Measurements from ENCODE around the gene PTPRT. TPM values are rescaled to one million over a fixed set of nuclear protein-coding genes. Genes with fewer than 3 reads are reported as not detected.

Gene PTPRT
- total and polyA plus RNA-seq, 10 of the 15 experiments (the other 5 are each of a cell fraction or from before 2014, with no cell fraction given) = not detected

DNA sequence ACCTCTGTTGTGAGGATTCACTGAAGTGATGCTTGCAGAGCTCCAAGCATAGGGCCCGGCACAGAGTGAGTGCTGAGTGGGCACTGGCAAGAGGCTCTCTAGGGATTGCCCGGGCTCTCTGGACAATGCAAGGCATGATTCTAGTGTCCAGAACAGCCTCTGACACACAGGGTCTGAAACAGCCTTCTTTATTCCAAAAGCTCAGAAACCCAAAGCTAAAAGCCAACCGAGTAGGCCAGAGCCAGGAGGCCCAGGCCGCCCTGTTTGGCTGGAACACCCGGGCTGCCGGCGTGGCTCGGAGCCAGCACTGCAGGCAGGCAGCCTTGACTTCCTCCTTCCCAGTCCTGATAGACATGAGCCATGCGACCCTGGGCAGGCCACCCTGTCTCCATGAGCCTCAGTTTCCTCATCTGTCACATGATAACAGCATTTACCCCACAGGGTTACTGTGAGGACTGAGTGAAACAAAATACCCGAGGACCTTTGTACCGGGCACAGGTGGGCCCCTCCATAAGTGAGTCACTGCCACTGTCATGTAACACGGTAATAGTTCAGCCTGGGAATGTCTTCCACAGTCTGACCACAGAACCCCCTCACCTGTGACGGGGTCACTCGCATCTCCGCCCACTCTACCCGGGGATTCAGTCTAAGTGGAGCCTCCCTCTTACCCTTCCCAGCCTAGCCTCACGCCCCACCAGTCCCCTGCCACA lies 51.5 kb downstream of the PTPRT start:
- FAIRE-seq = no peak
- TF ChIP-seq, protein P1, sequence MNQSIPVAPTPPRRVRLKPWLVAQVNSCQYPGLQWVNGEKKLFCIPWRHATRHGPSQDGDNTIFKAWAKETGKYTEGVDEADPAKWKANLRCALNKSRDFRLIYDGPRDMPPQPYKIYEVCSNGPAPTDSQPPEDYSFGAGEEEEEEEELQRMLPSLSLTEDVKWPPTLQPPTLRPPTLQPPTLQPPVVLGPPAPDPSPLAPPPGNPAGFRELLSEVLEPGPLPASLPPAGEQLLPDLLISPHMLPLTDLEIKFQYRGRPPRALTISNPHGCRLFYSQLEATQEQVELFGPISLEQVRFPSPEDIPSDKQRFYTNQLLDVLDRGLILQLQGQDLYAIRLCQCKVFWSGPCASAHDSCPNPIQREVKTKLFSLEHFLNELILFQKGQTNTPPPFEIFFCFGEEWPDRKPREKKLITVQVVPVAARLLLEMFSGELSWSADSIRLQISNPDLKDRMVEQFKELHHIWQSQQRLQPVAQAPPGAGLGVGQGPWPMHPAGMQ (IDR thresholded peaks at IDR 0.05; ENCODE audit: borderline replicate concordance) = no peak
- no peak for TF ChIP-seq HDAC2 (IDR thresholded peaks at IDR 0.05)
- H3K36me3 ChIP-seq (ENCODE audit: control insufficient read depth in 2 of 2, insufficient read depth in 2 of 2, low read length in 1 of 2) = no peaks in the 10 kb centered on the region
- H3K27me3 ChIP-seq (replicated peaks in 1 of 2; ENCODE audit: control insufficient read depth in 2 of 2, insufficient read depth in 2 of 2, low read length in 1 of 2) = no peaks in the 10 kb centered on the region
- SMC1A ChIA-PET (ENCODE audit: uncharacterized antibody, unreplicated experiment) = no interaction called here
- POLR2A ChIA-PET = no interaction called here
- H3K4me2 ChIP-seq (ENCODE audit: control insufficient read depth, insufficient read depth) = no peak overlapping the region
- no peak for DNase-seq (ENCODE audit: low read depth, low spot score)
- H4K20me1 ChIP-seq (ENCODE audit: control insufficient read depth, insufficient read depth) = no peaks in the 10 kb centered on the region
- no peak overlapping the region for H3K4me3 ChIP-seq
- no peak overlapping the region for H3K9ac ChIP-seq (ENCODE audit: control insufficient read depth, insufficient read depth, low read length)
- intact Hi-C loops (cut with micrococcal nuclease; ENCODE audit: unreplicated experiment) (no loop called here), in situ Hi-C loops (cut with MboI) (no loop called here)
- no peaks in the 10 kb centered on the region for H3K4me1 ChIP-seq (ENCODE audit: control insufficient read depth, insufficient read depth, low read length)
- BruUV-seq (replicated peaks) = no TSS peak
- 50% methylated on average over 17 of the region's 17 CpGs for WGBS (ENCODE audit: insufficient coverage, insufficient replicate concordance, low lambda C conversion rate, missing lambda C conversion rate)
- no peak overlapping the region for H2AFZ ChIP-seq (ENCODE audit: control insufficient read depth, low read depth, low read length)
- CTCF ChIA-PET = no interaction called here
- no peak for ATAC-seq
- no peaks in the 10 kb centered on the region for H3K79me2 ChIP-seq (ENCODE audit: control insufficient read depth, insufficient read depth, low read length)
- RAD21 ChIA-PET (ENCODE audit: unreplicated experiment) = no interaction called here
- H3K27ac ChIP-seq (ENCODE audit: control insufficient read depth, insufficient read depth) = no peak overlapping the region
- H3K9me3 ChIP-seq (replicated peaks; ENCODE audit: control insufficient read depth, insufficient read depth, low read length) = no peaks in the 10 kb centered on the region

DNA sequence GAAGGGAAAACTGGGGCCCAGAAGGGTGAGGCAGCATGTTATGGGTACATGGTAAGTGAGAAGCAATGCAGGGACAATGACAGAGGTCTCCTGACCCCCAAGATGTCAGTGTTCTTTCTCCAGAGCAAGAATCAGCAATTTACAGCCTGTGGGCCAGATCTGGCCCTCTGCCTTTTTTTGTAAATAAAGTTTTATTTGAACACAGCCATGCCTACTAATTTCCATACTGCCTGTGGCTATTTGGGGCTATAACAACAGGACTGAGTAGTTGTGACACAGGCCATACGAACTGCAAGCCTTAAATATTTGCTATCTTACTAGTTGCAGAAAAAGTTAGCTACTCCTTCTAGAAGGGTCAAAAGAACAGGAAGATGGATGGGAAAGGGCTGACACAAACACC lies 52.5 kb downstream of the PTPRT start:
- SMC1A ChIA-PET (ENCODE audit: uncharacterized antibody, unreplicated experiment) = no interaction called here
- no peaks in the 10 kb centered on the region for H3K4me1 ChIP-seq (ENCODE audit: control insufficient read depth, insufficient read depth, low read length)
- H3K36me3 ChIP-seq (ENCODE audit: control insufficient read depth in 2 of 2, insufficient read depth in 2 of 2, low read length in 1 of 2) = no peaks in the 10 kb centered on the region
- in situ Hi-C loops (cut with MboI) = no loop called here
- 19% methylated on average over 1 of the region's 1 CpG for WGBS (ENCODE audit: insufficient coverage, insufficient replicate concordance, low lambda C conversion rate, missing lambda C conversion rate)
- no peak overlapping the region for H3K27ac ChIP-seq (ENCODE audit: control insufficient read depth, insufficient read depth)
- ATAC-seq = no peak
- CTCF ChIA-PET = no interaction called here
- no peak for DNase-seq (ENCODE audit: low read depth, low spot score)
- intact Hi-C loops (cut with micrococcal nuclease; ENCODE audit: unreplicated experiment) = no loop called here
- no peaks in the 10 kb centered on the region for H3K9me3 ChIP-seq (replicated peaks; ENCODE audit: control insufficient read depth, insufficient read depth, low read length)
- H3K79me2 ChIP-seq (ENCODE audit: control insufficient read depth, insufficient read depth, low read length) = no peaks in the 10 kb centered on the region
- POLR2A ChIA-PET = no interaction called here
- no peak overlapping the region for H3K4me2 ChIP-seq (ENCODE audit: control insufficient read depth, insufficient read depth)
- no peak for FAIRE-seq
- RAD21 ChIA-PET (ENCODE audit: unreplicated experiment) = no interaction called here
- no peaks in the 10 kb centered on the region for H3K27me3 ChIP-seq (replicated peaks in 1 of 2; ENCODE audit: control insufficient read depth in 2 of 2, insufficient read depth in 2 of 2, low read length in 1 of 2)
- no peak overlapping the region for H3K4me3 ChIP-seq
- no TSS peak for BruUV-seq (replicated peaks)
- no peaks in the 10 kb centered on the region for H4K20me1 ChIP-seq (ENCODE audit: control insufficient read depth, insufficient read depth)
- no peak overlapping the region for H3K9ac ChIP-seq (ENCODE audit: control insufficient read depth, insufficient read depth, low read length)
- no peak overlapping the region for H2AFZ ChIP-seq (ENCODE audit: control insufficient read depth, low read depth, low read length)
- TF ChIP-seq PML (IDR thresholded peaks at IDR 0.05; ENCODE audit: low read length) (no peak), CBX3 (IDR thresholded peaks at IDR 0.05; ENCODE audit: borderline replicate concordance, low read depth) (no peak), ZNF274 (IDR thresholded peaks at IDR 0.05; ENCODE audit: insufficient read depth, insufficient read length) (no peak), CHD4 (IDR thresholded peaks at IDR 0.05) (no peak), NFXL1 (IDR thresholded peaks at IDR 0.05; ENCODE audit: borderline replicate concordance) (no peak), SREBF2 (IDR thresholded peaks at IDR 0.05; ENCODE audit: low read length) (no peak), IKZF2 (IDR thresholded peaks at IDR 0.05) (no peak), ZBED1 (IDR thresholded peaks at IDR 0.05; ENCODE audit: borderline replicate concordance) (no peak), POU2F2 (IDR thresholded peaks at IDR 0.05; ENCODE audit: borderline replicate concordance, low read depth, low read length) (no peak), SUZ12 (IDR thresholded peaks at IDR 0.05; ENCODE audit: unreplicated experiment) (no peak)
- TF ChIP-seq, protein P1 (IDR thresholded peaks at IDR 0.05; ENCODE audit: borderline replicate concordance) = no peak
- TF ChIP-seq, protein P2, sequence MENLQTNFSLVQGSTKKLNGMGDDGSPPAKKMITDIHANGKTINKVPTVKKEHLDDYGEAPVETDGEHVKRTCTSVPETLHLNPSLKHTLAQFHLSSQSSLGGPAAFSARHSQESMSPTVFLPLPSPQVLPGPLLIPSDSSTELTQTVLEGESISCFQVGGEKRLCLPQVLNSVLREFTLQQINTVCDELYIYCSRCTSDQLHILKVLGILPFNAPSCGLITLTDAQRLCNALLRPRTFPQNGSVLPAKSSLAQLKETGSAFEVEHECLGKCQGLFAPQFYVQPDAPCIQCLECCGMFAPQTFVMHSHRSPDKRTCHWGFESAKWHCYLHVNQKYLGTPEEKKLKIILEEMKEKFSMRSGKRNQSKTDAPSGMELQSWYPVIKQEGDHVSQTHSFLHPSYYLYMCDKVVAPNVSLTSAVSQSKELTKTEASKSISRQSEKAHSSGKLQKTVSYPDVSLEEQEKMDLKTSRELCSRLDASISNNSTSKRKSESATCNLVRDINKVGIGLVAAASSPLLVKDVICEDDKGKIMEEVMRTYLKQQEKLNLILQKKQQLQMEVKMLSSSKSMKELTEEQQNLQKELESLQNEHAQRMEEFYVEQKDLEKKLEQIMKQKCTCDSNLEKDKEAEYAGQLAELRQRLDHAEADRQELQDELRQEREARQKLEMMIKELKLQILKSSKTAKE (IDR thresholded peaks at IDR 0.05; ENCODE audit: low read depth, poor library complexity, severe bottlenecking) = no peak
